GM18951 (cell line): Measurements from ENCODE around the gene SIL1.

ENCODE experiments used
- POLR2A ChIP-seq: IDR thresholded peaks from 4 replicates; pipeline ENCODE4 v1.6.1; 2011; ENCODE audit warnings: mild to moderate bottlenecking; ENCODE audit not compliant: insufficient read length, insufficient read depth; ENCODE audit errors: extremely low read depth
- in situ Hi-C: fragments of 300-500 bp; cut with MboI; formaldehyde crosslinking; loops from one replicate; pipeline ENCODE4 v1.12.0; 2022; ENCODE audit warnings: low sequenced_read_pairs, mixed read lengths, inconsistent platforms; ENCODE audit not compliant: unreplicated experiment

Gene SIL1

GRCh38 chr5:138944527-138945322 is 253.4 kb downstream of the SIL1 start:
- no peak for TF ChIP-seq POLR2A
- in situ Hi-C loops = no loop called here

DNA sequence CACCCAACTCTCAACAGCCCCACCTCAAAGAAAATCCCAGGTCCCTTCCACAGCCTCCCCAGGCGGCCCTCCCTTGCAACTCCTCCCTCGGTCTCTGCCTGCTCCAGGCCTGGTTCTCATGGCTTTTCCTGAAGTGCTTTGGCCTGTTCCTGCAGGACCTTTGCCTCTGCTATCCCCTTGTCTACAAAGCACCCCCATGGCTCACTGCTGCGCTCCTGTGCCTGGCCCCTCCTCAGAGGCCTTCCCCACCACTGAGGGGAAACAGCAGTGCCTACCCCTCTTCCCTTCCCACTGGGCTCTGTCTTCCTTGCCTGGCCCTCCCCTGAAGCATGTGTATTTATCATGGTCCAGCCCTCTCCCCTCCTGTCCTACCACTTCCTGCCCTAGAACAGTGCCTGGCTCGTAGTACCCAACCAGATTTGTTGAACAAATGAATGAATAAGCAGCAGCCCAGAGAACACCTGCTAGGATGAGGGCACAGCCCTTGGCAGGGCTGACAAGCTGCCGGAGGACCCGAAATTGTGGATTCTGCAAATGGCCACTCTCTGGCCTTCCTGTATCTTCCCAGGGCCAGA is 254.5 kb downstream of the SIL1 start:
- no peak for TF ChIP-seq POLR2A
- in situ Hi-C loops = no loop called here

DNA sequence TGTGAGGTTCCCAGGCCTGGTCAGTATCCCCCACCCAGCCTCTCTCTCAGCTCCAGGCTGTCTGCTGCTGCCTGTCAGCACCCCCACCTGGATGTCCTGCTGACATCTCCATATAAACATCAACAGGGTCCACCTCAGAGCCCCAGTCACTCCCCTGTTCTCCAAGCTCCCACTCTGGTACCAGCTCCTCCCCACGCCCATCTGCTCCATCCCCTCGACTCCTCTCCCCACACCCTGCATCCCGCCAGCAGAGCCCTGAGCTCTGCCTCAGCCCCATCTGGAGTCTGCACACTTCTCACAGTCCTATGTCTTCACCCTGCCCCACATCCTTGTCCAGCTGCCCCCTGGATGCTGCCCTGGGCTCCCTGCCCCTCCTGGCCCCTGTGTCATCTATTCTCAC is 255.3 kb downstream of the SIL1 start:
- in situ Hi-C loops = no loop called here
- no peak for TF ChIP-seq POLR2A

DNA sequence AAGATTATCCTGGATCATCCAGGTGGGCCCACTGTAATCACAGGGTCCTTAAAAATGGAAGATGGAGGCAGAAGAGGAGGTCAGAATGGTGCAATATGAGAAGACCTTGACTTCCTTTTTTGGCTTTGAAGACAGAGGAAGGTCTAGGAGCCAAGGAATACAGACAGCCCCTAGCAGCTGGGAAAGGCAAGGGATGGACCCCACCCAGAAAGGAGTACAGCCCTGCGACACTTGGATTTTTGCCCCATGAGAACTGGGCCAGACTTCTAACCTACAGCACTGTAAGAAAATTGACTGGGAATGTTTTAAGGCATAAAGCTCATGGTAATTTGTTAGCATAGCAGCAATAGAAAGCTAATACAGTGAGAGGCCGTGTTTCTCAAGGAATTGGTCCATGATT is 256.1 kb downstream of the SIL1 start:
- in situ Hi-C loops = no loop called here
- TF ChIP-seq POLR2A = no peak

DNA sequence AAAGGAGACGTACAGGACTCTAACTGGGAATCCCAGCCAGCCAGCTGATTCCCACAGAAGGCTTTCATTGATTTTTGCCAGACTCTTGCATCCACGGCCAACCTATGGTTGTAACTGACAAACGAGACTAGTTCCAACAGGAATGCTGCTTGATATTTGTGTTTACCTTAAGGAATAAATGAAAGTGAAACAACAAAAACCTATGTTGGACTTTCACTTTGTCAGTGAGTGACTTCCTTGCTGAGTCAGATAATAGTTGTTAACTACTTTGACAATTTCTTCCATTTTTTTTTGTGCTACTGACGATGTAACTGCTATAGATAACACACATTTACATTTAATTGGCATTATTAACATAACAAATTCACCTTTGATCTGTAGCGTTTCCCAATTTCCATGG is 259.6 kb downstream of the SIL1 start:
- in situ Hi-C loops = no loop called here
- no peak for TF ChIP-seq POLR2A

DNA sequence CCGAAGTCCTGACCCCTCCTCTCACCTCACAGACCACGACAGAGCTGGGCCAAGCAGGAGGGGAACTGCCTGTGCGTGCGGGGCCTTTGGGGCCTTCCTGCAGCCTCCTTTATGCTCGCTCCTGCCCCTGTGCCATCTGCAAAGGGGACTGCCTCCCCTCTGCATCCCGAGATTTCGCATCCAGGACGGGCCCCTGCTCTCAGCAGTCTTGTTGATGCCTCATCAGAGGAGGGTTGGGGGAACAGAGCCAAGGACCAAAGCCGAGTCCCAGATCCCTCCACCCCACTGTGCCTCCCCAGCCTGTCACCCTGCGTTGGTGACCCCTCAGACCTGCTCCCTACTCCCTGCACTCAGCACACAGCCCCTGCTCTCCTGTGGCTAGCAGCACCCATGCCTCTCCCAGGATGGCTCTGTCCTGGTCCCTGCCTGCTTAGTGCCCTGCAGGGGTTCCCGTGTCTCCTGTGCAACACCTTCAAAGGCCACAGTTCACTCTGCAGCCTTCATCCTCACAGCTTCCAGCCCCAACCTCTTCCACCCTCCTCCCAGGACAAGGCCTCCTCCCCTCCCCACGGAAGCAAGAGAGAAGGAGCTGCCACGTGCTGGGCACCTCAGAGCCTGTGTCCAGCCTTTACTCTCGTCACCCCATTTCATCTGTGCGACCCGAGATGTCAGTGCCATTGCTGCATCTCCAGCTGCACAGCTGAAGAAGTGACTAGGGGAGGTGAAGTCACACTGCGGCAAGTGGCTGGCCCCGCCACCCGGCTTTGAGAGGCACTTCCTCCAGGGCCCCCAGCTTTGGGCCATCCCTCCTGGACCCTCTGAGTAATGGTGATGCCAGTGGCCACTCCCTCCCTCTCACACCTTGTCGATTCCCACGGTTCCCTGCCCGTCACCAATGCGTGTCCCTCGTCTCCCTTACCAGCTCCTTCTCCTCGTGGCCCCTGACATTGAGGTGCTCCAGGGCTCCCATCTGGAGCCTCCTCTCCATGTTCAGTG is 260.5 kb downstream of the SIL1 start:
- TF ChIP-seq POLR2A = no peak
- in situ Hi-C loops = no loop called here

- in situ Hi-C loops = no loop called here
Measured at GRCh38 chr5:138936968-138937345, 261.2 kb downstream of the SIL1 start.

DNA sequence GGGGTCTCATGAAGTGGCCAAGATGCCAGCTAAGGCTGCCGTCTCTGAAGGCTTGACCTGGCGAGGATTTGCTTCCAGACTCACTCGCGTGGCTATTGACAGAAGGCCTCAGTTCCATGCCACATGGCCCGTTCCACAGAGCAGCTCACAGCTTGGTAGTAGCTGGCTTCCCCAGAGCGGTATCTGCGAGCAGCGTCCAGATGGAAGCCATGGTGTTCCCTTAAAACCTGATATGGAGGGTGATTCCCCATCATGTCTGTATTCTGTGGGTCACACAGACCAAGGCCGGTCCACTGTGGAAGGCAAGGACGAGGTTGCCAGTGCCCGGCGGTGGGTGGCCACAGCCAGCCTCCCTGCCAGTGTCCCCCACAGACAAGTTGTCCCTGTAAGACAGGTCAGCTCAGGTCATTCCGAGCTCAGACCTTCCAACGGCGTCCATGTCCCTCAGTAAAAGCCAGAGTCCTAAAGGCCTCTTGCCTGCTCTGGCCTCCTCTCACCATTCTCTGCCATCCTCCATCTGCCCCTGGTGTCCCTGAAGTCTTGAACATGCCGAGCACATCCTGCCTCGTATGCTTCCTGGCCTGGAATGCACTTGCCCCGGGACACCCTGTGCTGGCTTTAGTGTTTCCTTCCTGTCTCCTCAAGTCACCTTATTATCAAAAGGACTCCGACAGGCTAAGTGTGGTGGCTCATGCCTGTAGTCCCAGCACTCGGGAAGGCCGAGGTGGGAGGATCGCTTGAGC is 261.8 kb downstream of the SIL1 start:
- in situ Hi-C loops = no loop called here

More at GRCh38 chr5:138936968-138937345, 261.2 kb downstream of the SIL1 start:
- no peak for TF ChIP-seq POLR2A

GRCh38 chr5:138935466-138935865 is 262.7 kb downstream of the SIL1 start:
- TF ChIP-seq POLR2A = no peak
- in situ Hi-C loops = no loop called here

More for the DNA sequence above, 261.8 kb downstream of the SIL1 start:
- TF ChIP-seq POLR2A = no peak

- TF ChIP-seq POLR2A = no peak
- in situ Hi-C loops = no loop called here
Measured at GRCh38 chr5:138934971-138935370, 263.2 kb downstream of the SIL1 start.

GRCh38 chr5:138933522-138934290 is 264.5 kb downstream of the SIL1 start:
- in situ Hi-C loops = no loop called here
- TF ChIP-seq POLR2A = no peak
